Frontal cortex (tissue), 4 donors: ENCODE measurements around the gene HOXA10. TPM values are rescaled to one million over a fixed set of nuclear protein-coding genes. Genes with fewer than 3 reads are reported as not detected.

Source experiments
- DNase-seq, 2 donors: peaks; one replicate each; pipeline ENCODE4 v3.0.0; 2012; ENCODE audit warnings: low spot score in 2 of 2
- FAIRE-seq: peaks from 2 replicates; lab custom pipeline; 2012; peaks lifted over from hg19 to GRCh38; lab: Jason Lieb, UNC
- total RNA-seq: library from RNA; depleted of rRNA; stranded (reverse); fragments of >200 nt; gene quantifications from one replicate; pipeline ENCODE4 v1.2.3, GENCODE V29; 2014
- donor health status: control.
- donor health status: control.
- donor health status: control.

HOXA10 gene
- total RNA-seq: not detected

- no peak for DNase-seq
Observed at GRCh38 chr7:27173956-27174873, at the start of gene HOXA10. Gene HOXA10, minus strand, starts transcription at chr7:27174320. Its CDS starts 14 bp downstream, at chr7:27174306.

GRCh38 chr7:27221201-27221797 is 47.2 kb upstream of the HOXA10 start:
- no peak for DNase-seq
- no peak for FAIRE-seq

More at GRCh38 chr7:27173956-27174873, at the start of gene HOXA10:
- no peak for FAIRE-seq

- no peak for FAIRE-seq
- DNase-seq: no peak
Observed at GRCh38 chr7:27220440-27220955, 46.4 kb upstream of the HOXA10 start.

- DNase-seq (no peak), FAIRE-seq (no peak)
Observed at GRCh38 chr7:27219821-27220220, 45.7 kb upstream of the HOXA10 start.

GRCh38 chr7:27217951-27218350 is 43.8 kb upstream of the HOXA10 start:
- FAIRE-seq (no peak), DNase-seq (no peak)

- FAIRE-seq (no peak), DNase-seq (no peak)
Observed at GRCh38 chr7:27215356-27215755, 41.2 kb upstream of the HOXA10 start.

- no peak for FAIRE-seq
- DNase-seq: no peak
Observed at GRCh38 chr7:27214239-27214950, 40.3 kb upstream of the HOXA10 start.

- no peak for FAIRE-seq
- no peak for DNase-seq
Observed at GRCh38 chr7:27213433-27214238, 39.5 kb upstream of the HOXA10 start.

- FAIRE-seq (no peak), DNase-seq (no peak)
Observed at GRCh38 chr7:27212497-27213432, 38.6 kb upstream of the HOXA10 start.

- no peak for FAIRE-seq
- no peak for DNase-seq
Observed at GRCh38 chr7:27211764-27212204, 37.7 kb upstream of the HOXA10 start.

- FAIRE-seq (no peak), DNase-seq (no peak)
Observed at GRCh38 chr7:27211084-27211446, 36.9 kb upstream of the HOXA10 start.

- DNase-seq: peak in 1 of 2 donors; percentile 65
- no peak for FAIRE-seq
Observed at GRCh38 chr7:27210441-27211083, 36.4 kb upstream of the HOXA10 start.

- no peak for FAIRE-seq
- DNase-seq: no peak
Observed at GRCh38 chr7:27209933-27210440, 35.9 kb upstream of the HOXA10 start.

GRCh38 chr7:27208998-27209397 is 34.9 kb upstream of the HOXA10 start:
- no peak for DNase-seq
- no peak for FAIRE-seq

GRCh38 chr7:27207348-27207985 is 33.3 kb upstream of the HOXA10 start:
- DNase-seq (no peak), FAIRE-seq (no peak)

GRCh38 chr7:27205325-27206280 is 31.5 kb upstream of the HOXA10 start:
- no peak for FAIRE-seq
- no peak for DNase-seq
